T-cell (primary cell): ENCODE data around the gene TMEM129. TPM values are rescaled to one million over a fixed set of nuclear protein-coding genes. Genes with fewer than 3 reads are reported as not detected.
"Not testable (repeated sequence)": the region's sequence is repeated elsewhere in the genome, so short reads cannot be mapped to it uniquely, and the experiment has no call there.

Experiments used
- ATAC-seq, 4 experiments: fragments of 200-7000 bp in 3 of 4; fragments of 150-1000 bp in 1 of 4; cut with Tn5 transposase; replicated peaks in 1 of 4; 1 replicate in 3 of 4; 2 replicates in 1 of 4; pipeline ENCODE4 v1.10.0; 2021; ENCODE audit warnings: moderate library complexity in 3 of 4, mild to moderate bottlenecking in 2 of 4, moderate number of reproducible peaks in 1 of 4
- CTCF ChIA-PET, 2 donors: fragments of 300-600 bp; sonication (Branson Sonifier 250); formaldehyde crosslinking; loops; one replicate each; lab custom pipeline; 2022; ENCODE audit warnings: antibody characterized with exemption in 2 of 2; lab: Charles Lee
- POLR2A ChIA-PET, 2 donors: fragments of 300-600 bp; sonication (Branson Sonifier 250); formaldehyde crosslinking; loops; one replicate each; lab custom pipeline; 2022; ENCODE audit warnings: antibody characterized with exemption in 2 of 2; lab: Charles Lee
- DNase-seq, 35 experiments: peaks; one replicate each; pipeline versions ENCODE4 v3.0.0 to v3.0.0-alpha.2; 2013 to 2023
- H3K27ac ChIP-seq: one replicate; pipeline ENCODE4 v1.5.1; 2013; ENCODE audit warnings: low read length
- H3K27me3 ChIP-seq, 2 experiments: replicated peaks in 1 of 2; 1 replicate in 1 of 2; 2 replicates in 1 of 2; pipeline versions ENCODE4 v1.6.1 to v1.7.0; 2013; ENCODE audit warnings: low read length in 1 of 2, mixed read lengths in 1 of 2; ENCODE audit not compliant: control insufficient read depth in 2 of 2, insufficient read depth in 2 of 2; ENCODE audit errors: extremely low read depth in 1 of 2
- H3K36me3 ChIP-seq, 2 donors: 1 replicate in 1 of 2; 2 replicates in 1 of 2; pipeline versions ENCODE4 v1.6.1 to v1.7.0; 2013; ENCODE audit warnings: low read length in 1 of 2; ENCODE audit not compliant: control insufficient read depth in 2 of 2, insufficient read depth in 1 of 2; ENCODE audit errors: extremely low read depth in 1 of 2
- H3K4me1 ChIP-seq, 2 experiments: 1 replicate in 1 of 2; 2 replicates in 1 of 2; pipeline versions ENCODE4 v1.6.1 to v1.7.0; 2013; ENCODE audit warnings: low read length in 2 of 2, mixed read lengths in 1 of 2; ENCODE audit not compliant: insufficient read depth in 2 of 2, control insufficient read depth in 1 of 2; ENCODE audit errors: extremely low read depth in 1 of 2
- H3K4me3 ChIP-seq, 2 donors: 1 replicate in 1 of 2; 2 replicates in 1 of 2; pipeline versions ENCODE4 v1.5.1 to v1.7.0; 2013; ENCODE audit warnings: mild to moderate bottlenecking in 2 of 2, low read length in 1 of 2, moderate library complexity in 1 of 2; ENCODE audit not compliant: control insufficient read depth in 1 of 2; ENCODE audit errors: extremely low read depth in 1 of 2
- H3K9me3 ChIP-seq: 2 replicates; pipeline ENCODE4 v1.7.0; 2013
- H3K27ac Mint-ChIP-seq, 2 donors: one replicate each; pipeline ENCODE4 v1.8.0; 2020 to 2021; ENCODE audit warnings: mild to moderate bottlenecking in 2 of 2, mixed read lengths in 2 of 2
- H3K27me3 Mint-ChIP-seq, 2 donors: one replicate each; pipeline ENCODE4 v1.8.0; 2021 to 2022; ENCODE audit warnings: mixed read lengths in 2 of 2
- H3K36me3 Mint-ChIP-seq: one replicate; pipeline ENCODE4 v1.8.0; 2021; ENCODE audit warnings: mixed read lengths
- H3K4me1 Mint-ChIP-seq, 3 donors: one replicate each; pipeline ENCODE4 v1.8.0; 2020 to 2022; ENCODE audit warnings: mixed read lengths in 3 of 3, mild to moderate bottlenecking in 1 of 3
- H3K4me3 Mint-ChIP-seq, 3 donors: one replicate each; pipeline ENCODE4 v1.8.0; 2020 to 2022; ENCODE audit warnings: mild to moderate bottlenecking in 3 of 3, mixed read lengths in 3 of 3, moderate library complexity in 3 of 3
- H3K9me3 Mint-ChIP-seq, 3 donors: one replicate each; pipeline ENCODE4 v1.8.0; 2020 to 2022; ENCODE audit warnings: mixed read lengths in 3 of 3
- WGBS: methylation state at CpG from one replicate; pipeline ENCODE4 v1.1.5; 2013; ENCODE audit warnings: missing lambda C conversion rate; ENCODE audit not compliant: insufficient coverage; 5-methylcytosine and 5-hydroxymethylcytosine counted together
- total RNA-seq, 35 experiments: library from RNA in 6 of 35; stranded (reverse) in 6 of 35; fragments of 120-200 nt in 1 of 35; gene quantifications; one replicate each; pipeline versions ENCODE4 v1.2.1 to v1.2.4 and lab custom pipeline; 2013 to 2026

Gene TMEM129
- total RNA-seq, 5 donors from 2014 or later (not counting 1 experiment from before 2014, with no cell fraction given): 22.9 to 49.4 (median 46.3) TPM

DNA sequence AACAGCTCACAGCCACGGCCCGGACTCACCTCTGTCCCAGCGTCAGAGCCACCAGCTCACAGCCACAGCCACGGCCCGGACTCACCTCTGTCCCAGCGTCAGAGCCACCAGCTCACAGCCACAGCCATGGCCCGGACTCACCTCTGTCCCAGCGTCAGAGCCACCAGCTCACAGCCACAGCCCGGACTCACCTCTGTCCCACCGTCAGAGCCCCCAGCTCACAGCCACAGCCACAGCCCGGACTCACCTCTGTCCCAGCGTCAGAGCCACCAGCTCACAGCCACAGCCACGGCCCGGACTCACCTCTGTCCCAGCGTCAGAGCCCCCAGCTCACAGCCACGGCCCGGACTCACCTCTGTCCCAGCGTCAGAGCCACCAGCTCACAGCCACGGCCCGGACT lies 50.1 kb downstream of the TMEM129 start:
- H3K27me3 ChIP-seq, H3K4me1 Mint-ChIP-seq, H3K27ac Mint-ChIP-seq, POLR2A ChIA-PET, H3K27ac ChIP-seq, H3K4me1 ChIP-seq, H3K27me3 Mint-ChIP-seq, H3K9me3 ChIP-seq, H3K36me3 Mint-ChIP-seq, CTCF ChIA-PET, H3K9me3 Mint-ChIP-seq, DNase-seq, H3K36me3 ChIP-seq, H3K4me3 ChIP-seq, ATAC-seq, H3K4me3 Mint-ChIP-seq: not testable (repeated sequence)
- WGBS: 90% methylated on average over 12 of the region's 20 CpGs

DNA sequence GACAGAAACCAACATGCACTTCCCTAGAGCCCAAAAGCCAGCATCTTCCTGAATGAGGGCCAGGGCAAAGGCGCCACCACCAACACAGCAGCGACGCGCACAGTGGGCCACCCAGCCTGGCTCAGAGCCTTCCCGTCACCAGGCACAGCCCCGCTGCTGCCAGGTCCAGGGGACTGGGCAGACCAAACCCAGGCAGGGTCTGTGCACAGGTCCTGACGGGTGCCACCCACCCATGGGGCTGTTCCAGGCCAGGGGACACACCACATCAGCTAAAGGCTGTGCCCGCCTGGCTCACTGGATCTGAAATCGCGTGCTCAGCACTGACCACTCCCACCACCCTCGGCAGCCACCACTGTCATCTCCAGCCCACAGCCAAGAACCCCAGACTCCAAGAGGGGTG lies 50.8 kb downstream of the TMEM129 start:
- ChIA-PET POLR2A (no interaction called here), CTCF (no interaction called here)
- no peaks in the 10 kb centered on the region for H3K36me3 Mint-ChIP-seq
- no peak overlapping the region for H3K27ac Mint-ChIP-seq
- H3K4me1 Mint-ChIP-seq: no peaks in the 10 kb centered on the region
- Histone ChIP-seq H3K27ac (no peak overlapping the region), H3K4me1 (no peaks in the 10 kb centered on the region), H3K9me3 (no peaks in the 10 kb centered on the region), H3K36me3 (no peaks in the 10 kb centered on the region), H3K4me3 (no peak overlapping the region), H3K27me3 (no peaks in the 10 kb centered on the region)
- DNase-seq (no peak), ATAC-seq (no peak)
- H3K27me3 Mint-ChIP-seq: no peaks in the 10 kb centered on the region
- H3K4me3 Mint-ChIP-seq: no peak overlapping the region
- no peaks in the 10 kb centered on the region for H3K9me3 Mint-ChIP-seq
- WGBS: 93% methylated on average over 11 of the region's 11 CpGs

DNA sequence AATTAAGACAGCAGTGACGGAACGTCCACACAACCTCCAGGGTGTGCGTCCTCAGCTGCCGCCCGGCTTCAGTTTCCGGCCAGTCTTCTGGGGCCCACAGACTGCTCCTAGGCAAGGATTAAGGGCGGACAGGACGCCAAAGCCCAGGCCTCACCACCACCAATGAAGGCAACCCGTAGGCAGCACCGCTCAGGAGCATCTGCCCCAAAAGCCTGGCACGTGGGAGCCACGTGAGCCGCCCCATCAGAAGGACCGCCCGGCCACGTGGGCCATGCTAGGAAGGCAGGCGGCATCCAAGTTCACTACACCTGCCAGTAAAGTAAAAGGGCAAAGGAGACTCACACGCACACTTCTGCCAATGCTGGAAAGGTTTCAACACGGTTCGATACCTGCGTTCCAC lies 51.3 kb downstream of the TMEM129 start:
- POLR2A ChIA-PET: no interaction called here
- Histone ChIP-seq H3K27me3 (no peaks in the 10 kb centered on the region), H3K4me3 (no peak overlapping the region), H3K4me1 (no peaks in the 10 kb centered on the region), H3K36me3 (no peaks in the 10 kb centered on the region), H3K27ac (no peak overlapping the region), H3K9me3 (no peaks in the 10 kb centered on the region)
- 94% methylated on average over 21 of the region's 21 CpGs for WGBS
- ATAC-seq: no peak
- H3K9me3 Mint-ChIP-seq: no peaks in the 10 kb centered on the region
- H3K27ac Mint-ChIP-seq: no peak overlapping the region
- CTCF ChIA-PET: no interaction called here
- H3K4me1 Mint-ChIP-seq: no peaks in the 10 kb centered on the region
- H3K36me3 Mint-ChIP-seq: no peaks in the 10 kb centered on the region
- H3K27me3 Mint-ChIP-seq: no peaks in the 10 kb centered on the region
- H3K4me3 Mint-ChIP-seq: no peak overlapping the region
- DNase-seq: no peak

DNA sequence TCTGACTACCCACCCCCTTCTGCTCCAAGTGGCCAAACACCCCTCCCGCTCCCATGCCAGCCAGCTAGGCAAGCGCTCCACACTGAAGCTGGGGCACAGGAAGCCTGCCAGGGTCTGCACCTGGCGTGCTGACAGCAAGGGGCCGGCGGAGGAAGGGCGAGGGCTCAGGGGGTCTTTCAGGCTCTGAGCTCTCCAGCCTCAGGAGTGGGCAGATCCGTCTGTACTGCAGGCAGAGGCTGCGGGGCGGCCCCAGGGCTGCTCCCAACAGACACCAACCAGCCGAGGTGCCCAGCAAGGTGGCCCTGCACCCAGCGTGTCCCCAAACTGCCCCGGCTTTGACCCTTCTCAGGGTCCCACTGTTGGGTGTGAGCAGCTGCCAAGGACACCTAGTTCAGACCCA lies 51.9 kb downstream of the TMEM129 start:
- no peaks in the 10 kb centered on the region for H3K4me1 ChIP-seq
- Mint-ChIP-seq H3K9me3 (no peaks in the 10 kb centered on the region), H3K27ac (no peak overlapping the region), H3K27me3 (no peaks in the 10 kb centered on the region), H3K4me1 (no peaks in the 10 kb centered on the region), H3K4me3 (no peak overlapping the region), H3K36me3 (no peaks in the 10 kb centered on the region)
- ChIA-PET CTCF (no interaction called here), POLR2A (no interaction called here)
- no peak overlapping the region for H3K4me3 ChIP-seq
- H3K36me3 ChIP-seq: no peaks in the 10 kb centered on the region
- H3K27me3 ChIP-seq: no peaks in the 10 kb centered on the region
- 95% methylated on average over 10 of the region's 12 CpGs for WGBS
- H3K27ac ChIP-seq: no peak overlapping the region
- ATAC-seq (no peak), DNase-seq (no peak)
- H3K9me3 ChIP-seq: no peaks in the 10 kb centered on the region

DNA sequence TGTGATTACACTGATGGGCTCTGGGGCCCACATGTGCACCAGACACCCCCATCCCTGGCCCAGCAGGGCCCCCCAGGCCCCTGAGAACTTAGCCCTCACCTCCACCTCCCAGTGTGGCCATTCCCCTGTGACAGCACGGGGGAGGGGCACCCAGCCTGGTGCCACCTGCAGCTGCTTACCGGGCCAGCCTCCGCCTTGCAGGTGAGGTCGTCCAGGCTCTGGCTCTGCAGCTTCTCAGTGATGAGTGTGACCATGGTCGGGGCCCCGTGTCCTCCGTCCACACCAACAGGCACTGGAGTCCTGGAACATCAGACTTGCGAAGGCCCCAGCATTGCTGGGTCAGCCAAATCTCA lies 52.7 kb downstream of the TMEM129 start:
- Mint-ChIP-seq H3K27ac (no peak overlapping the region), H3K4me1 (no peaks in the 10 kb centered on the region), H3K27me3 (no peaks in the 10 kb centered on the region), H3K36me3 (peaks cover 3% of the 10 kb centered on the region), H3K4me3 (no peak overlapping the region), H3K9me3 (no peaks in the 10 kb centered on the region)
- H3K36me3 ChIP-seq: no peaks in the 10 kb centered on the region
- H3K9me3 ChIP-seq: no peaks in the 10 kb centered on the region
- 86% methylated on average over 7 of the region's 8 CpGs for WGBS
- POLR2A ChIA-PET: no interaction called here
- DNase-seq (no peak), ATAC-seq (no peak)
- no peaks in the 10 kb centered on the region for H3K4me1 ChIP-seq
- no peak overlapping the region for H3K4me3 ChIP-seq
- CTCF ChIA-PET: no interaction called here
- no peaks in the 10 kb centered on the region for H3K27me3 ChIP-seq
- no peak overlapping the region for H3K27ac ChIP-seq

DNA sequence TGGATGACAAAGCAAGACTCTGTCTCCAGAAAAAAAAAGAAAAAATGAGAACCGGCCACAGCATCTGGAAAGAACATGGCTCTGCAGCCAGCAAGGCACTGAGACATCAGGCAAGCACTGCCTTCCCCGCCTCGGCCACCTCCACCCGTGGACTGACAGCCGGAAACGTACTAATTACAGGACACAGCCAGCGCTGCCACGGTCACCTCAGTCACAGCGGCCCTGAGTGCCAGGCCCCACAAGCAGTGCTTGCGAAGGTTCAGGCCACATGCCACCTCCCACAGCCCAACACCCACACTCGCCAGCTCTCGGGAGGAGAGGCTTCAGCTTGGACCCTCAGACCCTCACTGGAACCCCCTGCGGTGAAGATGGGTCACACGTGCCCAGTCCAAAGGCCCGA lies 53.9 kb downstream of the TMEM129 start:
- Mint-ChIP-seq H3K4me1 (no peaks in the 10 kb centered on the region), H3K36me3 (peaks cover 3% of the 10 kb centered on the region), H3K4me3 (no peak overlapping the region), H3K27me3 (no peaks in the 10 kb centered on the region), H3K27ac (no peak overlapping the region), H3K9me3 (no peaks in the 10 kb centered on the region)
- 98% methylated on average over 13 of the region's 15 CpGs for WGBS
- no peak overlapping the region for H3K4me3 ChIP-seq
- no peaks in the 10 kb centered on the region for H3K36me3 ChIP-seq
- no peaks in the 10 kb centered on the region for H3K4me1 ChIP-seq
- ATAC-seq (no peak), DNase-seq (no peak)
- ChIA-PET POLR2A (no interaction called here), CTCF (interaction anchor here in 1 of 2 donors (0.7 kb wide), 1 partner anchor 316 kb away, joined by 3 read pairs; no protein-coding TSS in a partner anchor)
- no peaks in the 10 kb centered on the region for H3K9me3 ChIP-seq
- H3K27ac ChIP-seq: no peak overlapping the region
- no peaks in the 10 kb centered on the region for H3K27me3 ChIP-seq

DNA sequence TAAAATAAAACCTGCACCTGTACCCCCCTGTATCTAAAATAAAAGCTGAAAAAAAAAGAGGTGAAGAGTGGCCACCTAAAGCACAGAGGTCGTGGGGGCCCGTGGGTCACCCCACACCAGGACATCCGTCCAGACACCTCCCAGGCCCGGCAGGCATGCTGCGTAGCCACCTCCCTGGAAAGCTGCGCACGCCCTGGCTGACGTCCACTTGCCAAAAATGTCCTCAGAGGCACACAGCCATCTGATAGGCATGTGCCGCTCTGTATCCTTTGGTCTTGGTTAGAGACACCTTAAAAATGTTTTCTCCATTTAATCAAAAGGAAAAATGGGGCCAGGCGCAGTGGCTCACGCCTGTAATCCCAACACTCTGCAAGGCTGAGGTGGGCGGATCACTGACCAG lies 54.7 kb downstream of the TMEM129 start:
- Mint-ChIP-seq H3K36me3 (peaks cover 3% of the 10 kb centered on the region), H3K27me3 (no peaks in the 10 kb centered on the region), H3K27ac (no peak overlapping the region), H3K9me3 (no peaks in the 10 kb centered on the region), H3K4me1 (no peaks in the 10 kb centered on the region), H3K4me3 (no peak overlapping the region)
- WGBS: 93% methylated on average over 10 of the region's 12 CpGs
- H3K27ac ChIP-seq: no peak overlapping the region
- no peak for DNase-seq
- H3K4me1 ChIP-seq: no peaks in the 10 kb centered on the region
- no peaks in the 10 kb centered on the region for H3K36me3 ChIP-seq
- CTCF ChIA-PET: no interaction called here
- ATAC-seq: no peak
- no peaks in the 10 kb centered on the region for H3K9me3 ChIP-seq
- H3K27me3 ChIP-seq: no peaks in the 10 kb centered on the region
- H3K4me3 ChIP-seq: no peak overlapping the region
- POLR2A ChIA-PET: no interaction called here
